GM21576 (cell line): ENCODE measurements around the gene LPA.

Experiments used
- ATAC-seq: cut with Tn5 transposase; IDR thresholded peaks from one replicate; pipeline ENCODE4 v1.9.1; 2021; ENCODE audit warnings: mild to moderate bottlenecking, moderate library complexity; ENCODE audit not compliant: unreplicated experiment

Gene LPA

DNA sequence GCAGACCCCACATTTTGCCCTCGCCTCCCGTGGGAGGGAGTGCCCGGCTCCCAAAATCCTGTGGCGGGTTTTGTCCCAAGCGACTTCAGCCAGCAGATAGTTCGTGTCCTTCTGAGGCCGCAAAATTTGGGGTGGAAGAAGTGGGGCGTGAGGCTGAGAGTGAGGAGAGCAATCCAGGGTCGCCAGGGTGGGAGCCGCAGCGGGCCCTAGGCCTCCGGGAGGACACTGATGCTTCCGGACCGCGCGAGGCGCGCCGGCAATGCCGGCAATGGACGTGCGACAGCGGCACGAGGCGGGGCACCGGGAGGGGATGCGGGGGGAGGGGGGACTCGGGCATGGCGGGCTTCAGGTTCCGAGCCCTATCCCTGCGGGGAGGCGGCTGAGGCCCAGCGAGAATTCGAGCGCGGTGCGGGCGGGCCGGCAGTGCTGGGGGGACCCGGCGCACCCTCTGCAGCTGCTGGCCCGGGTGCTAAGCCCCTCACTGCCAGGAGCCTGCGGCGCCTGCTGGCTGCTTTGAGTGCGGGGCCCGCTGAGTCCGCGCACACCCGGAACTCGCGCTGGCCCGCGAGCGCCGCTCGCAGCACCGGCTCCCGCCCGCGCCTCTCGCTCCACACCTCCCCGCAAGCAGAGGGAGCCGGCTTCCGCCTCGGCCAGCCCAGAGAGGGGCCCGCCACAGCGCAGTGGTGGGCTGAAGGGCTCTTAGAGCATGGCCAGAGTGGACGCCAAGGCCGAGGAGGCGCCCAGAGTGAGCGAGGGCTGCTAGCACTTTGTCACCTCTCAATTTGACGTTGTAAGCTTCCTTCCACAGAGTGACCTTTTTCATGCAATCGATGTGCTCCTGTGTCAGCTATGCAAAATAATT is 143.8 kb downstream of the LPA start:
- peak; percentile 66 for ATAC-seq

DNA sequence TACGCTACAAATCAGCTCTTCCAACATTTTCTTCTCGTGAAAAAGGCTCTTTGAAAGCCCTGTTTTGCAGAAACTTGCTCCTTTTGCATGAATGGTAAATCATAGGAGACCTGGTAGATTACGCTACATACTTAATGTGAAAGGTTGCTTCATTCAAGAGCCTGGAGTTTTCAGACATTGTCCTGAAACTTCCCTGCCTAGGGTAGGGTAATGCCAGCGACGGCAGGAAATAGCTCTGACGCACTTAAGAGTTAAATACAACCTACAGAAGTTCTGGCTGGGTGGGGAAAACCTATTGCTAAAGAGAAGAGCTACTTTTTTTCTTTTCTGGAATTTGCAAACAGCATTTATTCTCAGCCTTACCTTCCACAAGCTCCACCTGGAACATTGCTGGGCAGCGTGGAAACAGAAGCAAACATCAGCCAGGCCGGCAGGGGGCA is 144.5 kb downstream of the LPA start:
- peak; percentile 81 for ATAC-seq

DNA sequence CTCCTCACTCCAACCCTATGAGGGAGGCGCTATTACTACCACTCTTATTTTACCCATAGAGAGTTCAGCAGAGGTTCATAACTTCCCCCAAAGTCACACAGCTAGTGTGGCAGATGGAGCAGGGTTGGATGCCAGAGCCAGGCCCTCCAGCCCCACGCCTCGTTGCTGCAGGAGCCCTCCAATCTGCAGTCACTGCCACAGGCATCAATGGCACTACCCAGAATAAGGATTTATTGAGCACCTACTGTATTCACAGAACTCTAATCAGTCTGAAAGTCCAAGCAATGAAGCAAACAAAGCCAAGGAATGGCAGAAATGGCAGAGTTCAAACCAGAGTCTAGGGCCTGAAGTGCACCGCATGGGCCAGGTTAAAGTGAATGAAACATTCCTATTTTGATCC is 144.9 kb downstream of the LPA start:
- no peak for ATAC-seq

DNA sequence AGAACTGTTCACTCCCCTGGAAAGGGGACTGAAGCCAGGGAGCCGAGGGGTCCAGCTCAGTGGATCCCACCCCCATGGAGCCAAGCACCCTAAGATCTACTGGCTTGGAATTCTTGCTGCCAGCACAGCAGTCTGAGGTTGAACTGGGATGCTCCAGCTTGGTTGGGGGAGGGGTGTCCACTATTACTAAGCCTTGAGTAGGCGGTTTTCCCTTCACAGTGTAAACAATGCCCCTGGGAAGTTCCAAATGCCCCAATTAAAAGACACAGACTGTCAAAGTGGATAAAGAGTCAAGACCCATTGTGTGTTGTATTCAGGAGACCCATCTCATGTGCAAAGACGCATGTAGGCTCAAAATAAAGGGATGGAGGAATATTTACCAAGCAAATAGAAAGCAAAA is 150.2 kb downstream of the LPA start:
- no peak for ATAC-seq

DNA sequence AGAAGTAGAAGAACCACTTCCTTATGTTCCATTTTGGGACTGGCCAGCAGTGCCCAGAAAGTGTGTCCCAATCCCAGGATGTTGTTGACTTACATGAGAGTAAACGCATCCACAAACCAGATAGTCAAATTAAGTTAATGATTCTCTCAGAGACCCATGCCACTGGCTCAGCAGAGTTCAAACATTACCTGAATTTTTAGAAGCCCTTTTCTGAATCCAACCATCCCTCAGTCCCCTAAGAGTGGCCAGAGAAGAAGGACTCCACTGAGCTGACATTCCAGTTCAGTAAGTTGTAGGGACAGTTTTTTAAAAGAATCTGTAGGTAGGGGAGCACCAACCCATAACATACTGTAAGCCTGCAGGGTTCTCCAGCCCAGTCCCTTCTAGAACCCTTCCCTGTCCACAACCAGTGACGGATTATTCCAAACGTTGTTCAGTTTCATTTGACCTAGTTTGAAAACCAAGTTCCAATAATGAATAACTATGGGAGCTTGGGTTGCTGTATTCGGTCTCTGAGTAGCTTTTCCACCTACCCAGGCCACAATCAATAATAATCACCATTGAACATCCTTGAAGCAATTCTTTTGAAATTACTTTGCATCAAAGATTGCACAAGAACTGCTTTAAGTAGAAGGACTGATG is 153.0 kb downstream of the LPA start:
- no peak for ATAC-seq

DNA sequence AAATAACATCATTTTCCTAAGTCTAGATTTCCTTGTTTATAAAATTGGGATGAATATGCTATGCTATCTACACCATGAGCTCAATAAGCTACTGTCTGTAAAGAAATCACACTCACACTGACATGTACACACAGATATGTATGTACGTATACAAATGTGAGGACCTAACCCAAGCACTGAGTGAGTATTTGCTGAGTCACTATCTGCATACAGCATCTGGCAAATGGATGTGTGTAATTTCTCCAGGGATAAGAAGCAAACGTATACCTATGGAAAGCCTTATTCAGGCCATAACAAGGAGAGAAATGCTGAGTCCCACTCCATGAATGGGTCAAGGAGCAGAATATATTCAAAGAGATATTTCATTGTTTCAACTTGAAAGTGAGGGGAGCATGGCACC is 153.9 kb downstream of the LPA start:
- ATAC-seq = no peak

DNA sequence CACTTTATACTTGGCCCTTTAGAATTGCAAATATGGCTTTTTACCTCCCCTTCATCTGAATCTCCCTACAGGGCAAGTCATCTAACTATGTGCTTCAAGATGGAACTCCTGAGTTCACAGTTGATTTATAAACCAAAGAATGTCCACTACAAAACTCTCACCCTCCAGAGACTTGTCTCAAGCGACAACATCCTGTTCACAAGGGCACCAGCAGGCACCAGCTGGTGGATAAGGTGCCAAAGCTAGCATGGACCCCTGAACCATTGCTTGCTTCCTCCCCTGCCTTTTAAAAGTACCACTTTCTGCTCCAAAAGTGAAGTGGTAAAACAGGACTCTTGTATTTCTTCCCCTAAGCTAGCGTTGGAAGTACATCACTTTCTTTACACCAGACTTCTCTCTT is 154.5 kb downstream of the LPA start:
- ATAC-seq = no peak

DNA sequence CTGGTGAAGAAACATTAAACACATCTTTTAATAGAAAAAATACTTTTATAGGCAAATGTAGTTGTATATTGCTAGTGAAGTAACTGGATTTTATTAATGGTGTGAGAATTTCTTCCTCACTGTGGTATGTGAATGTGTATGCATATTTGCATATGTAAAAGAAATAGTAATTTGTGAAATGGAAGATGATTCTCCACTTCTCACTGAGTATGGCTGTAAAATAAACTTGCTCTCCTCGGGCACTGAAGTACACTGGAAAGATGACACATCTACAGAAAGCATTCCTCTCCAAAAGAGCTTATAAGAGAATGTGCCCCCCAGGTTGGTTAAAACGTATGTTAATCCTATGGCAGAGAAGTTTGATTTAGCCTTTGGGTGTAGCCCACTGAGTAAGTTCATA is 155.5 kb downstream of the LPA start:
- ATAC-seq = no peak

DNA sequence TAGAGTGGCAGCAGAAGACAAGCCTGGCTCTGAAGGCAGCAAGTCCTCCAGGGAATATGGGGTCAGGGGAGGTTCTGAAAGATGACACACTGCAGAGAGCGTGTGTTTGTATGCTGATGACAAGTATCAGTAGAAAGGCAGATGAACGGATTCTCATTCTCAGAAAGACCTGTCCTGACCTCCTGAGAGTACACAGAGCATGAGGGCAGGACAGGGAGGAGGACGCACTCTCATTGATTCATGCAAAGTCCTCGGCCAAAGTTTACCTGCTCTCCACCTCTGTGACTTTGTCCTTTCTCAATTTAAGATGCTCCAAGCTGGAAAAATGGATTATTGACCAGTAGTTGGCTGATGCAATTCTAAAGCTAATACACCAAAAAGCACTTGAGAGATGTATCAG is 156.7 kb downstream of the LPA start:
- ATAC-seq = no peak

DNA sequence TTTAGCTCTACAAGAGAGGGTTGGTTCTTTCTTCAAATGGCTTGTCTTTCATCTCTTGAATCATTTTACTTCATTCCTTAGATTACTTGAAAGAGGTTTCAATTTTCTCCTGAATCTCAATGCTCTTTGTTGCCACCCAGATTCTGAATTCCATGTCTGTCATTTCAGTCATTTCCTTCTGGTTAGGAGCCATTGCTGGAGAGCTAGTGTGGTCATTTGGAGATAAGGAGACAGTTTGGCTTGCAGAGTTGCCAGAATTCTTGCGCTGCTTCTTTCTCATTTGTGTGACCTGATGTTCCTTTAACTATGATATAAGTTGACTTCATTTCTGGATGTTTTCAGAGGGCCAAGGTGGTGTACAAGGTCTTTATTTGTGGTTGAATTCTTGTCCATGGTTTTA is 158.1 kb downstream of the LPA start:
- no peak for ATAC-seq

DNA sequence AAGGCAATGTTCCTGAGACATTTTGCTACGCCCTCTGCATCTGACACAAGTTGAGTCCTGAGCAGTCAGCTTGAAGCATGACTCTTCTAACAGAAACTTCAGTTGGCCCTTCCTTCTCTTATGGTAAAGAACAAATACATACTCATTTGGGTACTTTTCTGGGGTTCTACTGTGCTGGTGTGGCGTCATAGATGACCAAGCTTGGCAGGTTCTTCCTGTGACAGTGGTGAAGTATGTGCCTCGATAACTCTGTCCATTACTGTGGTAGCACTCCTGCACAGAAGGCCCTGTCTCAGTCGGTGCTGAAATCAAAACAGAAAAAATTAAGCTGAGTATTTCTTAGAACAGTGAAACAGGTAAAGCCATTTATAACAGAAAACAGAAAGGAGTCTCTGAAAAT is 163.4 kb downstream of the LPA start:
- no peak for ATAC-seq

DNA sequence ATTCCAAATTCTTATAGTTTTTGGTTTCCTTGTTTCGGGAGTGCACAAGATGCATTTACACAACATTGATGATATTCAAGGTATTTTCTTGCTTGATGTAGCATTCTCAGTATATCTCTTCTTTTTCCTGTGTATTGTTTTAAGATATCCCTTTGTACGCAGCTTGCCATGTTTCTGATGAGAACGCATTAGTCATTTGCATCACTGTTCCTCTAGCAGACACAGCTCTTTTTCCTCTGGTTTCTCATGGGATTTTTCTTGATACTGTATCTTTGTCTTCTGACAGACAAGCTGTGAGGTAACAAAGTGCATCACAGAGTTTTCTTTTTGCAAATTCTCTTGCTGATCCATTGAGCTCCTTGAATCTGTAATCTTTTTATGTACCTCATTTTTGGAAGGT is 169.5 kb downstream of the LPA start:
- no peak for ATAC-seq

DNA sequence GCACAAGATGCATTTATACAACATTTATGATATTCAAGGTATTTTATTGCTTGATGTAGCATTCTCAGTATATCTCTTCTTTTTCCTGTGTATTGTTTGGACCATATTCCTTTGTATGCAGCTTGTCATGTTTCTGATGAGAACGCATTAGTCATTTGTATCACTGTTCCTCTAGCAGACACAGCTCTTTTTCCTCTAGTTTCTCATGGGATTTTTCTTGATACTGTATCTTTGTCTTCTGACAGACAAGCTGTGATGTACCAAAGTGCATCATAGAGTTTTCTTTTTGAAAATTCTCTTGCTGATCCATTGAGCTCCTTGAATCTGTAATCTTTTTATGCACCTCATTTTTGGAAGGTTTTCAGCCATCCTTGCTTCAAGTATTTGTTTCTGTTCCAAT is 175.0 kb downstream of the LPA start:
- ATAC-seq = no peak

DNA sequence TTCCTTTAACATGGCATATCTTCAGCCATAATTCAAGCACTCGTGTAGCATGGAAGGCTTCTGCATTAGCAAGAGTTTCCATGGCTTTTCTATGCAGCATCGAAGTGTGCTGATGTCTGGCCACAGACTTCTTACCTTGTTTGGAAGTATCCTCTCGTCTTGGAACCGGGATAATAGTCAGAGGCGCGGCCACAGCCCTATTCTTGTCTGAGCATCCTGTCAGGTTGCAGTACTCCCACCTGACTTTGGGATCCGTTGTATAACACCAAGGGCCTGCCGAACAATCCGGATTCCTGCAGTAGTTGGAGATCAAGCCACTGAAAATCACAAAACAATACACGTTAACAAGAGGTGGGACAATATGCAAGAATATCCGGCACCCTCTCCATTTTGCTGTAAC is 177.0 kb downstream of the LPA start:
- no peak for ATAC-seq
